ENCODE data around the gene FOXD4L3.
"Not testable (repeated sequence)": the region's sequence is repeated elsewhere in the genome, so short reads cannot be mapped to it uniquely, and the experiment has no call there.

- TF ChIP-seq FOSL2 (IDR thresholded peaks at IDR 0.05); FOSL2 (CRISPR knock-in tag; IDR thresholded peaks at IDR 0.05); EHF (CRISPR knock-in tag; IDR thresholded peaks at IDR 0.05); CTCF (IDR thresholded peaks at IDR 0.05); JUNB (IDR thresholded peaks at IDR 0.05); POLR2A (IDR thresholded peaks at IDR 0.05; ENCODE audit: low read length); EP300 (IDR thresholded peaks at IDR 0.05); ZFP36 (IDR thresholded peaks at IDR 0.05; ENCODE audit: borderline replicate concordance, partially characterized antibody); NFE2L2 (conservative IDR thresholded peaks at IDR 0.05; ENCODE audit: low read length); MAFK (IDR thresholded peaks at IDR 0.05; ENCODE audit: partially characterized antibody); NR3C1 (IDR thresholded peaks at IDR 0.05); HMGXB4 (CRISPR knock-in tag; IDR thresholded peaks at IDR 0.05; ENCODE audit: borderline replicate concordance); ZSCAN20 (CRISPR knock-in tag; IDR thresholded peaks at IDR 0.05); MAX (IDR thresholded peaks at IDR 0.05); REST (IDR thresholded peaks at IDR 0.05): not testable (repeated sequence)
Observed at GRCh38 chr9:68307654-68308053, 5.0 kb downstream of the FOXD4L3 start.
